CD4-positive, alpha-beta T cell treated with Interleukin-4 for 4 hours (primary cell): Measurements from ENCODE around the gene BMPER.
"Not testable (repeated sequence)": the region's sequence is repeated elsewhere in the genome, so short reads cannot be mapped to it uniquely, and the experiment has no call there.

Experiments used
- DNase-seq: peaks from one replicate; pipeline ENCODE4 v3.0.0-alpha.2; 2020

Gene BMPER

DNA sequence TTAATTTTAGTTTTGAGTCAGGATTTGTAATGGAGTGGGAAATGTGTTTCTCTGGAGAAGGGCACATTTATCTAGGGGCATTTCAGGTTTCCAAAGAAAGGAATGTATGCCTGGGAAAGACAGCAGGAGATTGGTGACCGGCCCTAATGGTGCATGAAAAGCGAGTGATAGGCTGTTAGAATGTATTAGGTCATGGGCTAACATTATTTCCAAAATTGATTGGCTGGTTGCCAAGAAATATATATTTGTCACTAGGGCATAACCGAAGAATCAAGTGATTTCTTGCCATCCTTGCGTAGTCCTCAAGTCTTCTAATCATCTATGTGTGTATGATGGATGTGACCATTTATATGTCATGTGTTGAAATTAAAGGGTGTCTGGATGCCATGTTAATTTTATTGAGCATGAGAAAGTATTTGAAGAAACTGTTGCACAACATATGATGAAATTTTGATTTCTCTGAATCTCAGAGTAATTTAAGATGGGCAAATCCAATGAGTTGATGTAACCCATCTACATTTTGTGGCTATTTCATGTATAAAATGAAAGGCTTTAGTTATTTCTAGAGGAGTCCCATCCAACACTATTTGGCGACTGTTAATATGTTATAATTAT, 248.4 kb downstream of the BMPER start:
- DNase-seq, result no peak

DNA sequence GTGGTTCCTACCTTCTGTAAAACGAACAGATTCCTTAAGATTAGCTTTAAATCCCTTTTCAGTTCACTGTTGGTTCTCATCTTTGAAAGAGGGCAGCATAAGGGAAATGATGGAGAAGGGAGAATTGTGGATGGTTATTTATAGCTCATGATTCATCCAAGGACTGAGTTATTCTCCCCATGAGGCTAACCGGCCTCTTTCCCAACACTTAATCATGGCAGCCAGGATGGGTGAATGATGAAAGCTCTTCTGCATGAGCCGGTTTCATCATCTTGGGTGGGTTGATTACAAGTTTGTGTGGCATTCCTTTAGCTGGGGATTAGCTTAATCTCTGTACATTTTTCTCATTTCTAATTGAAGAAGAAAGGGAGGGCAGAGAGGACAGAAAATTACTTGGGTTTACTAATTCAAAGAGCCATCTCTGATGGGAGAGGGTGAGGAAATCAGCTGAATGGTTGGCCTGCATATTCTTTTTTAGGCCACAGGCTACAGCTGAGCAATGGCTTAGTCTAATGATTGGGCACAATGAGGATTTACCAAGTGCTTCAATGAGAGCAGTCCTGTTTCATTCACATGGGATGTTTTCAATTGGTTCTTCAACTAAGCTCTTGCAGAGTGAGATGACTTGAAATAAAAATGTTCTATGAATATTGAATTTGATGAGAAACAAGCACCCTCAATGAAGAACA, 250.0 kb downstream of the BMPER start:
- no peak for DNase-seq

DNA sequence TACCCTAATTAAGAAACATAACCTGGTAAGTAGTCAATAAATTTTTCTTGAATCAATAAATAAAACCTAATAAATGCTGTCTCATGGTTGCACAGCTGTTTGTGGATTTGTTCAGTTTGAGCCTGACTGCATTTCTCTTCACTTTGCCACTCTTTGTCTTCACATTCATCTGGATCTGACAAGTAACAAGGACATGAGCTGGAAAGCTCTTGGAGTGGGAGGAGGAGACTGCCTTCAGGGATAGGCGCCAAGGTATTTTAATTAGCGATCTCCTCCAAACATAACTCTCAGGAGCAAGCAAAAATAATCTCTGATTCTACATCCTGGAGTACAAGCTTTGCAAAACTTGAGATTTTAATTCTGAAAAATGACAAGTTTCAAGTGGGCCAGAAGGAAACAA, 251.0 kb downstream of the BMPER start:
- no peak for DNase-seq

GRCh38 chr7:34157137-34157536, 251.8 kb downstream of the BMPER start:
- DNase-seq, result no peak

GRCh38 chr7:34158368-34159153, 253.2 kb downstream of the BMPER start:
- no peak for DNase-seq

GRCh38 chr7:34160261-34160752, 255.0 kb downstream of the BMPER start:
- DNase-seq, result no peak

DNA sequence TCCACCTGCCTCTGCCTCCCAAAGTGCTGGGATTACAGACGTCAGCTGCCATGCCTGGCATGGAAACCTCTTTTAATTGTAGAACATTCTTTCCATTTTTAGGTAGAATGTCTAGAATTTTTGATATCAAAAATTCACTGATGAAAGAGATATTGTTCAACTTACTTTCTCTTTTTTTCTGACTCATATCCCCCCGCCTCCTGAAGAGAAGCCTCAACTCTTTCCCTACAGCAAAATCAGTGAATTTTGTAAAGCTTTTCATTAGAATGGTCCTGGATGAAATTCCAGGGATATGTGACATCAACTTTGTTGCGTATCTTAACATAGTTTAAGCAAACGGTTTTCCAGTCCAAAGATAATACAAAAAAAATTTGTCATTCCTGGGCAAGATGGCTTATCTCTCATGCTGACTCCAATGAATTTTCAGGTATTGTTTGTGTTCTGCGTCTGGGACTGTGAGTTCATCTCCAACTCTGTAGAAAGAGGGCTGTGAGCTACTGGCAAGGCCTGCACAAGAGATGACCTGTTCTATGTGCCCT, 256.8 kb downstream of the BMPER start:
- no peak for DNase-seq

- no peak for DNase-seq
Observed at GRCh38 chr7:34162677-34163076, 257.3 kb downstream of the BMPER start.

DNA sequence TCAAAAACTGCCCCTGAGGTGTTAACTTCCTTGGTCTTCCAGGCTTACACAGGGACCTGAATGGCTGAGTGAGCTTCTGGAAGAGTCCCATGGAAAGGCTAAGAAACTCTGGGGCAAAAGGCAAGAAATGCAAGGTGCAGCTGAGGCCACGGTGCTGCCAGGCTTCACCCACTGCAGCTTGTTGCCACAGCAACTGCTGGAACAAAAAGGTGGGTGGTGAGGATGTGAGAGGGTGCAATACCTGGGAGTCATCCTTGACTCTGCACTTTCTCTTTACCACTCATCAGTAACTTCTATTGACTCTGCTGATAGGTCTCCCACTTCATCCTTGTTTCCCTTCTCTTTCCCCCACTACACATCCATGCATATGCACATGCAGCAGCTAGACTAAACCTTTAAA, 258.6 kb downstream of the BMPER start:
- DNase-seq, result no peak

DNA sequence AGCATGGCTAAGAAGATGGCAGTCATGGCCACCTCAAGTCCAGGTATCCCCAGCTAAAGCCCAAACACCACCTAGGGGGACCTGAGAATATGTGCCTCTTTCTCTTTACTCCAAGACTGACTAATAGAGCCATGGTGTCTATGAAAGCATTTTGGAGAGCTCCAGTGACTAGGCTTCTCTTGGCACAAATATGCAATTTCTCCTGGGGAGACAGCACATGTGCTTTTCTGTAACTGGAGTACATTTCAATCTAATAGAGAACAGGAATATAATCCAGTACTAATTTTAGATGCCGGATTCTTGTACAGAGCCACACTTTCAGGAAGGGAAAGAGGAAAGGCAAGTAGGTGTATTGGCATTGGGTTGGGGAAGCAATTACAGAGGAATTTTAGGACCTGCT, 260.1 kb downstream of the BMPER start:
- DNase-seq, result no peak

- no peak for DNase-seq
Observed at GRCh38 chr7:34165927-34166550, 260.7 kb downstream of the BMPER start.

DNA sequence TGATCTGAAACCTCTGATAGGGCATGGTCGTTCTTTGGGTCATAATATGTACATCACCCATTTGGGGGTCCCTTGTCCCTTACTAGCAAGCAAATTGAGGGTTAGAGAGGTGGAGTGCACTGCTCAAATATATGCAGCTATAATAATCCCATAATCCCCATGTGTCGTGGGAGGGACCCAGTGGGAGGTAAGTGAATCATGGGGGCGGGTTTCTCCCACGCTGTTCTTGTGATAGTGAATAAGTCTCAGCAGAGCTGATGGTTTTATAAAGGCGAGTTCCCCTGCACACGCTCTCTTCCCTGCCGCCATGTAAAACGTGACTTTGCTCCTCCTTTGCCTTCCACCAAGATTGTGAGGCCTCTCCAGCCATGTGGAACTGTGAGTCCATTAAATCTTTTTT, 262.7 kb downstream of the BMPER start:
- no peak for DNase-seq

DNA sequence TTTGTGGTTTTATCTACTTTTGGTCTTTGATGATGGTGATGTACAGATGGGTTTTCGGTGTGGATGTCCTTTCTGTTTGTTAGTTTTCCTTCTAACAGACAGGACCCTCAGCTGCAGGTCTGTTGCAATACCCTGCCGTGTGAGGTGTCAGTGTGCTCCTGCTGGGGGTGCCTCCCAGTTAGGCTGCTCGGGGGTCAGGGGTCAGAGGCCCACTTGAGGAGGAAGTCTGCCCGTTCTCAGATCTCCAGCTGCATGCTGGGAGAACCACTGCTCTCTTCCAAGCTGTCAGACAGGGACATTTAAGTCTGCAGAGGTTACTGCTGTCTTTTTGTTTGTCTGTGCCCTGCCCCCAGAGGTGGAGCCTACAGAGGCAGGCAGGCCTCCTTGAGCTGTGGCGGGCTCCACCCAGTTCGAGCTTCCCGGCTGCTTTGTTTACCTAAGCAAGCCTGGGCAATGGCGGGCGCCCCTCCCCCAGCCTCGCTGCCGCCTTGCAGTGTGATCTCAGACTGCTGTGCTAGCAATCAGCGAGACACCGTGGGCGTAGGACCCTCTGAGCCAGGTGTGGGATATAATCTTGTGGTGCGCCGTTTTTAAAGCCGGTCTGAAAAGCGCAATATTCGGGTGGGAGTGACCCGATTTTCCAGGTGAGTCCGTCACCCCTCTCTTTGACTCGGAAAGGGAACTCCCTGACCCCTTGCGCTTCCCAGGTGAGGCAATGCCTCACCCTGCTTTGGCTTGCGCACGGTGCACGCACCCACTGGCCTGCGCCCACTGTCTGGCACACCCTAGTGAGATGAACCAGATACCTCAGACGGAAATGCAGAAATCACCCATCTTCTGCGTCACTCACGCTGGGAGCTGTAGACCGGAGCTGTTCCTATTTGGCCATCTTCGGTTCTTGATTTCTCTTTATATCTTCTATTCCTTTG, 269.6 kb downstream of the BMPER start:
- not testable (repeated sequence) for DNase-seq

DNA sequence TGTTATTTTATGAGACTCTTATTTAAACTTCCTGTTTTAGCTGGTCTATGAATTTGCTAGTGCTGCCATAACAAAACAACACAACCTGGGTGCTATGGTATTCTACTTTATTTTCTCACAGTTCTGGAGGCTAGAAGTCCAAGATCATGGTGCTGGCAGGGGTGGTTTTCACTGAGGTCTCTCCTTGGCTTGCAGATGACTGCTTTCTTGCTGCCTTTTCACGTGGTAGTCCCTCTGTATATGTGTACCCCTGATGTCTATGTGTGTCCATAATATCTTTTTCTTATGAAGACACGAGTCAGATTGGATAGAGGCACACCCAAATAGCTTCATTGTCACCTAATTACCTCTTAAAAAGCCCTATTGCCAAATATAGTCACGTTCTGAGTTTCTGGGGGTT, 270.5 kb downstream of the BMPER start:
- DNase-seq, result no peak

- no peak for DNase-seq
Observed at GRCh38 chr7:34177476-34177875, 272.1 kb downstream of the BMPER start.

DNA sequence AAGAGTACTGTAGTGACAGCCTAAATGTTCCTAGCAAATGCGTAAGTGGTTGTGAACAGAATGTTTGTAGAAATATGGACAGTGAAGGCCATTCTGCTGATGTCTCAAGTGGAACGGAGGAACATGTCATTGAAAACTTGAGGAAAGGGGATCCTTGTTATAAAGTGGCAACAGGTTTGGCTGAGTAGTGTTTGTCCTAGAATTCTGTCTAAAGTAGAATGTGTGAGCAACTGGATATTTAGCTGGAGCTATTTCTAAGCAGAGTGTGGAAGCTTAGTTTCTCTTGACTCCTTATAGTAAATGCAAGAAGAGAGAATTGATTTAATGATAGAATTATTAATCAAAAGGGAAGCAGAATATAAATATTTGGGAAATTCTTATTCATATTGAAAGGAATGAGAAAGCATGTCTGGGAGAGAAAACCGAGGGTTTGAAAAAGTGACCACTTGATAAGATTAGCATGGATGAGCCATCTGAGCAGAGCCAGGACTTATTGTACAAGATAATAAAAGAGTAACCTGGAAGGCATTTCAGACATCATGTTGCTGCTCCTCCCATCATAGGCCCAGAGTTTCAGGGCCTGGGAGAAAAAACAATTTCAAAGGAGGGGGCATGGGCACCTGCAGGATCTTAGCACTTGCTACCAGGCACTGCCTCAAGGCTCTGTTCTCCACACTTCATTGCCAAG, 276.1 kb downstream of the BMPER start:
- no peak for DNase-seq

DNA sequence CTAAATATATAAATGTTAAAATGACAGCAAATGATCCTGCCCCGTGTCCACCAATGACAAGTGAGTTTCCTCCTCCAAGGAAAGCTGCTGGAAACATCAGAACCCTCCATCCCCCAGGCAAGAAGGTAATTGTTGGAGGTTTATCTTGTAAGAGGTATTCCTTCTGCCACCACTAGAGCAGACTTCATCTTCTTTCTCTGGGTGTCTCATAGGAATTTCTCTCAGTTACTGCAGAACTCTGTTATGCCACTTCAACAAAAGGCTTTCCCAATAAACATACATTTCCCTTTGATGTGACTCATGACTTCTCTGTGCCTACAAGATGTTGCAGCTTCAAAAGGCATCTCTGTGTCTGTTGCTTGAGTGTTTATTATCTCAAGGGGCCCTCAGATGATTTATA, 279.1 kb downstream of the BMPER start:
- DNase-seq, result no peak

- no peak for DNase-seq
Observed at GRCh38 chr7:34187798-34188307, 282.5 kb downstream of the BMPER start.

DNA sequence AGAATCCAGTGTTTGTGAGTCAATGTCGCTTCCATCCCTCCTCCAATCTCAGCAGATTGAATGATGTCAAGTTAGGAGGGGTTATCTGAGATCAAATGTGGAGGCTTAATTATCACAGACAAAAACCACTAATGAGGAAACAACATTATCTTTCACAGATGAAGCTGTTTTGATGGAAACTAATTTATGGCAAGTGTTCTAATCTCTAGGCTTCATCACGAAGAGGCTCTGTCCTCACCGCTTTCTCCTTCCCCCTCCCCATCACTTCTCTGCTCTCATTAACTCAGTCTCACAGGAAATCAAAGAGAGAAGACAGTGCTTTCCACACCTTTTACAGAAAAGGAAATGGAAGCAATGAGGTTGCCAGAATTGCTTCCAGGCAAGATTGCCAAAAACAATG, 283.7 kb downstream of the BMPER start:
- no peak for DNase-seq

DNA sequence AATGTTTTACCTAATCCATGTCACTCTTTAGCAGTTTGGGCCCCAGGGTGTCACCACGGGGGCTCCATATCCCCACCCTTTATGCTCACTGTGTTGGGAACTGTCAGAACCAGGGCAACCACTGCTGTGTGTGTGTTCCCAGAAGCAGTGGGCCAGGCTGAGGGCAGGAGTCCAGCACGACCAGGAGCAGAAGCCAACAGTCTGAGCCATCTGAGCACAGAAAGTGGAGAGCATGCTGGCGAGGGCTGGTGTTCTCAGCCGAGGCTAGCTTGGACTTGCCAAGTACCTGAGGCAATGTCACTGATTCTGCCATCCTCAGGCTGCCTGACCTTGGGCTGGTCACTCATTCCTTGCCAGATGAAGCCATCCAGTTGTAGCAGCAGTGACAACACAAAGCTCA, 285.0 kb downstream of the BMPER start:
- DNase-seq, result no peak

DNA sequence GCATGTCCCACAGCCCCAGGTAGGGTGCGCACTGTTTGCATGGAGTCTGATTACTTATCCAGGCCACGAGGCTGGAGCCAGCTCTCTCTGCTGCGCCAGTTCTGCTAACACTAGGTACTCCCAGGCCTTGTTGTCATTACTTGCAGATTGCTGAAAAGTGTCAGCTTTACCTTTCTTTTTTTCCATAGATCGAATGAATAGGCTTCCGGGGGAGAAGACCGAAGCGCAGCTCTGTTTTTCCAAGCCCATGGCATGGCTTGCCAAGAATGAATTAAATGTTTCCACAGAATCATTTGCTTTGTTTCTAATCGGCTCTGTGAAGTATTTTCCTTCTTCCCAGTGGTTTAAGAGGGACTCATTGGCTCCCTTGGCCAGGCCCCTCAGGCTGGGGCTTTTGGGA, 285.8 kb downstream of the BMPER start:
- no peak for DNase-seq
